AG04450 (cell line): ENCODE measurements around the gene LYRM4. TPM values are rescaled to one million over a fixed set of nuclear protein-coding genes. Genes with fewer than 3 reads are reported as not detected.

ENCODE experiments used
- CTCF ChIA-PET: fragments of 300-600, 350-600 bp; formaldehyde crosslinking; extraction: SDS; loops from one replicate; lab custom pipeline; 2022; ENCODE audit warnings: antibody characterized with exemption, inconsistent platforms; lab: Charles Lee
- POLR2A ChIA-PET: fragments of 350-600 bp; formaldehyde crosslinking; extraction: SDS; loops from one replicate; lab custom pipeline; 2021; ENCODE audit warnings: antibody characterized with exemption, inconsistent platforms; lab: Yijun Ruan, JAX
- DNase-seq: peaks from one replicate; pipeline ENCODE4 v3.0.0-alpha.2; 2011; ENCODE audit warnings: low read depth, low spot score
- H3K27ac ChIP-seq: one replicate; pipeline ENCODE4 v1.5.1; 2012; ENCODE audit warnings: low read depth, low read length, control low read depth
- H3K27me3 ChIP-seq: one replicate; pipeline ENCODE4 v1.6.0; 2012; ENCODE audit warnings: low read length; ENCODE audit not compliant: control insufficient read depth, insufficient read depth
- H3K4me3 ChIP-seq: 2 replicates; pipeline ENCODE4 v1.5.1; 2011; ENCODE audit warnings: mild to moderate bottlenecking, low read depth, low read length, control low read depth
- H3K9me3 ChIP-seq: 2 replicates; pipeline ENCODE4 v1.5.1; 2012; ENCODE audit warnings: low read length; ENCODE audit not compliant: control insufficient read depth, insufficient read depth
- CTCF ChIP-seq: IDR thresholded peaks from 2 replicates; pipeline ENCODE4 v1.5.1; 2011; ENCODE audit warnings: low read depth, low read length, control low read depth, inconsistent platforms
- polyA plus RNA-seq: library from polyadenylated mRNA; depleted of rRNA; stranded (reverse); fragments of >200 nt; gene quantifications from 2 replicates; pipeline ENCODE4 v1.2.3, GENCODE V29; 2011

Gene LYRM4
- polyA plus RNA-seq, 1 experiment, result 41.4 TPM

- POLR2A ChIA-PET, result no interaction called here
- DNase-seq, result no peak
- TF ChIP-seq CTCF, result no peak
- CTCF ChIA-PET, result interaction anchor here (0.6 to 2.3 kb wide), 3 partner anchors 12 to 21 kb away, joined by 3 to 7 read pairs (median 3); no protein-coding TSS in a partner anchor
- Histone ChIP-seq H3K4me3 (no peak overlapping the region), H3K27ac (no peak overlapping the region), H3K9me3 (no peaks in the 10 kb centered on the region), H3K27me3 (no peaks in the 10 kb centered on the region)
Observed at GRCh38 chr6:5155906-5156305, 104.8 kb downstream of the LYRM4 start.

DNA sequence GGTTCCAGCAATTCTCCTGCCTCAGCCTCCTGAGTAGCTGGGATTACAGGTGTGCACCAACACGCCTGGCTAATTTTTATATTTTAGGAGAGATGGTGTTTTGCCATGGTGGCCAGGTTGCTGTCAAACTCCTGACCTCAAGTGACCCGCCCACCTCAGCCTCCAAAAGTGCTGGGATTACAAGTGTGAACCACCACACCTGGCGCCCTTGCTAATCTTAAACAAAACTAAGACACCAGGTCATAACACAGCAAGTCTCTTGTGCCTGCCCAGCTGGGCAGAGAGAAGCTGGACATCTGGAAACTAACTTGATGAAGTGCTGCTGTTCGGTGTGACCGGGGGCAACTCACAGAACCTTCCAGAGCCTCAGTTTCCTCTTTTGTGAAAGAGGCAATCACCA lies 107.6 kb downstream of the LYRM4 start:
- Histone ChIP-seq H3K27ac (no peak overlapping the region), H3K4me3 (no peak overlapping the region), H3K27me3 (no peaks in the 10 kb centered on the region), H3K9me3 (no peaks in the 10 kb centered on the region)
- no peak for DNase-seq
- ChIA-PET POLR2A (no interaction called here), CTCF (interaction anchor here (3.1 kb wide), 1 partner anchor 10 kb away, joined by 25 read pairs; no protein-coding TSS in a partner anchor)
- TF ChIP-seq CTCF, result no peak

- ChIA-PET CTCF (interaction anchor here (1.0 to 3.1 kb wide), 4 partner anchors 9 to 250 kb away, joined by 3 to 25 read pairs (median 3); no protein-coding TSS in a partner anchor), POLR2A (no interaction called here)
- DNase-seq, result no peak
- no peaks in the 10 kb centered on the region for H3K27me3 ChIP-seq
- H3K4me3 ChIP-seq, result no peak overlapping the region
- H3K9me3 ChIP-seq, result no peaks in the 10 kb centered on the region
- TF ChIP-seq CTCF, result no peak
- no peak overlapping the region for H3K27ac ChIP-seq
Observed at GRCh38 chr6:5152460-5152859, 108.3 kb downstream of the LYRM4 start.

DNA sequence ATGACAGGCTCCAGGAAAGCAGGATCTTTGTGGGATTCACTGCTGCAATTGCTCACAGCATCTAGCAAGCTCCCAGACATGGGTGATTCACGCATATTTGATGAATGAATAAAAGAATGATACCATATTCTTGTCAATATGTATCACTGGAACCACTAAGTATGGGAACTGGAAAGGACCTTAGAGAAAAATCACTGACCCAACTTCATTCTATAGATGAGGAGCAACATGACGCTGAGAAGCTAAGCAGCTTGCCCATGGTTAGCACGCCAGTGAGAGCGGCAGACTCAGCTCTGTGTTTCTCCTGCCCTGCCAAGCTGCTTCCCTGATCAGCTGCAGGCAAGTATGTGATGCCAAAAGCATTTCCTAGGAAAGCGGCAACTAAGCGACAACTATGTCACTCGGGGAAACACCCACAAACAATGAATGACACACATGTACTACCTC lies 108.8 kb downstream of the LYRM4 start:
- Histone ChIP-seq H3K9me3 (no peaks in the 10 kb centered on the region), H3K27ac (no peak overlapping the region), H3K27me3 (no peaks in the 10 kb centered on the region), H3K4me3 (no peak overlapping the region)
- no peak for TF ChIP-seq CTCF
- ChIA-PET POLR2A (no interaction called here), CTCF (interaction anchor here (0.6 to 3.1 kb wide), 5 partner anchors 8 to 250 kb away, joined by 3 to 25 read pairs (median 3); no protein-coding TSS in a partner anchor)
- peak; percentile 18 for DNase-seq

GRCh38 chr6:5151360-5151954 lies 109.3 kb downstream of the LYRM4 start:
- DNase-seq, result no peak
- H3K4me3 ChIP-seq, result no peak overlapping the region
- H3K9me3 ChIP-seq, result no peaks in the 10 kb centered on the region
- H3K27ac ChIP-seq, result no peak overlapping the region
- no peaks in the 10 kb centered on the region for H3K27me3 ChIP-seq
- TF ChIP-seq CTCF, result no peak
- ChIA-PET CTCF (interaction anchor here (0.6 to 3.1 kb wide), 4 partner anchors 8 to 251 kb away, joined by 3 to 25 read pairs (median 3); no protein-coding TSS in a partner anchor), POLR2A (no interaction called here)
